ENCODE measurements around the gene PHF13. TPM values are rescaled to one million over a fixed set of nuclear protein-coding genes. Genes with fewer than 3 reads are reported as not detected.

Gene PHF13
- polyA plus RNA-seq, 1 donor from 2014 or later = 11.0 TPM

GRCh38 chr1:6584126-6585080 is 29.1 kb upstream of the PHF13 start:
- Histone ChIP-seq H3K4me3 (ENCODE audit: low read length) (no peak overlapping the region), H3F3A (ENCODE audit: insufficient read depth, low read length, poor library complexity, severe bottlenecking) (no peaks in the 10 kb centered on the region), H3K27me3 (ENCODE audit: insufficient read depth, low read depth, low read length) (no peaks in the 10 kb centered on the region), H3K36me3 (ENCODE audit: insufficient read depth, low read length) (no peaks in the 10 kb centered on the region), H3K4me2 (ENCODE audit: low read length) (no peak overlapping the region), H4K20me1 (ENCODE audit: insufficient read depth) (no peaks in the 10 kb centered on the region), H2AFZ (ENCODE audit: low read depth, low read length) (no peak overlapping the region), H3K9me2 (ENCODE audit: insufficient read depth, low read length) (no peaks in the 10 kb centered on the region), H3K79me2 (replicated peaks; ENCODE audit: insufficient read depth, low read length) (peaks cover 17% of the 10 kb centered on the region), H3K27ac (ENCODE audit: low read length) (no peak overlapping the region), H3K9ac (ENCODE audit: low read length) (no peak overlapping the region), H3K9me3 (ENCODE audit: low read length) (no peaks in the 10 kb centered on the region)
- TF ChIP-seq, protein P1, sequence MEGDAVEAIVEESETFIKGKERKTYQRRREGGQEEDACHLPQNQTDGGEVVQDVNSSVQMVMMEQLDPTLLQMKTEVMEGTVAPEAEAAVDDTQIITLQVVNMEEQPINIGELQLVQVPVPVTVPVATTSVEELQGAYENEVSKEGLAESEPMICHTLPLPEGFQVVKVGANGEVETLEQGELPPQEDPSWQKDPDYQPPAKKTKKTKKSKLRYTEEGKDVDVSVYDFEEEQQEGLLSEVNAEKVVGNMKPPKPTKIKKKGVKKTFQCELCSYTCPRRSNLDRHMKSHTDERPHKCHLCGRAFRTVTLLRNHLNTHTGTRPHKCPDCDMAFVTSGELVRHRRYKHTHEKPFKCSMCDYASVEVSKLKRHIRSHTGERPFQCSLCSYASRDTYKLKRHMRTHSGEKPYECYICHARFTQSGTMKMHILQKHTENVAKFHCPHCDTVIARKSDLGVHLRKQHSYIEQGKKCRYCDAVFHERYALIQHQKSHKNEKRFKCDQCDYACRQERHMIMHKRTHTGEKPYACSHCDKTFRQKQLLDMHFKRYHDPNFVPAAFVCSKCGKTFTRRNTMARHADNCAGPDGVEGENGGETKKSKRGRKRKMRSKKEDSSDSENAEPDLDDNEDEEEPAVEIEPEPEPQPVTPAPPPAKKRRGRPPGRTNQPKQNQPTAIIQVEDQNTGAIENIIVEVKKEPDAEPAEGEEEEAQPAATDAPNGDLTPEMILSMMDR (IDR thresholded peaks at IDR 0.05; ENCODE audit: poor library complexity, severe bottlenecking) = no peak
- no peak for TF ChIP-seq MXI1 (conservative IDR thresholded peaks at IDR 0.05; ENCODE audit: poor library complexity, severe bottlenecking)
- TF ChIP-seq SMC3 (conservative IDR thresholded peaks at IDR 0.05; ENCODE audit: poor library complexity) = no peak
- no peak for TF ChIP-seq EZH2 (IDR thresholded peaks at IDR 0.05; ENCODE audit: borderline replicate concordance, insufficient read depth, low read length, poor library complexity, severe bottlenecking)
- TF ChIP-seq, protein P2, sequence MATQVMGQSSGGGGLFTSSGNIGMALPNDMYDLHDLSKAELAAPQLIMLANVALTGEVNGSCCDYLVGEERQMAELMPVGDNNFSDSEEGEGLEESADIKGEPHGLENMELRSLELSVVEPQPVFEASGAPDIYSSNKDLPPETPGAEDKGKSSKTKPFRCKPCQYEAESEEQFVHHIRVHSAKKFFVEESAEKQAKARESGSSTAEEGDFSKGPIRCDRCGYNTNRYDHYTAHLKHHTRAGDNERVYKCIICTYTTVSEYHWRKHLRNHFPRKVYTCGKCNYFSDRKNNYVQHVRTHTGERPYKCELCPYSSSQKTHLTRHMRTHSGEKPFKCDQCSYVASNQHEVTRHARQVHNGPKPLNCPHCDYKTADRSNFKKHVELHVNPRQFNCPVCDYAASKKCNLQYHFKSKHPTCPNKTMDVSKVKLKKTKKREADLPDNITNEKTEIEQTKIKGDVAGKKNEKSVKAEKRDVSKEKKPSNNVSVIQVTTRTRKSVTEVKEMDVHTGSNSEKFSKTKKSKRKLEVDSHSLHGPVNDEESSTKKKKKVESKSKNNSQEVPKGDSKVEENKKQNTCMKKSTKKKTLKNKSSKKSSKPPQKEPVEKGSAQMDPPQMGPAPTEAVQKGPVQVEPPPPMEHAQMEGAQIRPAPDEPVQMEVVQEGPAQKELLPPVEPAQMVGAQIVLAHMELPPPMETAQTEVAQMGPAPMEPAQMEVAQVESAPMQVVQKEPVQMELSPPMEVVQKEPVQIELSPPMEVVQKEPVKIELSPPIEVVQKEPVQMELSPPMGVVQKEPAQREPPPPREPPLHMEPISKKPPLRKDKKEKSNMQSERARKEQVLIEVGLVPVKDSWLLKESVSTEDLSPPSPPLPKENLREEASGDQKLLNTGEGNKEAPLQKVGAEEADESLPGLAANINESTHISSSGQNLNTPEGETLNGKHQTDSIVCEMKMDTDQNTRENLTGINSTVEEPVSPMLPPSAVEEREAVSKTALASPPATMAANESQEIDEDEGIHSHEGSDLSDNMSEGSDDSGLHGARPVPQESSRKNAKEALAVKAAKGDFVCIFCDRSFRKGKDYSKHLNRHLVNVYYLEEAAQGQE (IDR thresholded peaks at IDR 0.05; ENCODE audit: borderline replicate concordance) = no peak
- TF ChIP-seq RAD21 (conservative IDR thresholded peaks at IDR 0.05) = no peak
- no peak for TF ChIP-seq TAF1 (IDR thresholded peaks at IDR 0.05; ENCODE audit: low read depth)
- no peak for TF ChIP-seq POLR2AphosphoS5 (IDR thresholded peaks at IDR 0.05)
- no peak for TF ChIP-seq EP300 (conservative IDR thresholded peaks at IDR 0.05; ENCODE audit: poor library complexity, severe bottlenecking)

- Histone ChIP-seq H3K27me3 (ENCODE audit: insufficient read depth, low read depth, low read length) (no peaks in the 10 kb centered on the region), H3K9me2 (ENCODE audit: insufficient read depth, low read length) (no peaks in the 10 kb centered on the region), H3K36me3 (ENCODE audit: insufficient read depth, low read length) (no peaks in the 10 kb centered on the region), H3K79me2 (replicated peaks; ENCODE audit: insufficient read depth, low read length) (peaks cover 14% of the 10 kb centered on the region), H3K9ac (ENCODE audit: low read length) (no peak overlapping the region), H2AFZ (ENCODE audit: low read depth, low read length) (no peak overlapping the region), H3F3A (ENCODE audit: insufficient read depth, low read length, poor library complexity, severe bottlenecking) (no peaks in the 10 kb centered on the region), H4K20me1 (ENCODE audit: insufficient read depth) (no peaks in the 10 kb centered on the region), H3K4me2 (ENCODE audit: low read length) (no peak overlapping the region), H3K27ac (ENCODE audit: low read length) (no peak overlapping the region), H3K9me3 (ENCODE audit: low read length) (no peaks in the 10 kb centered on the region), H3K4me3 (ENCODE audit: low read length) (no peak overlapping the region)
- TF ChIP-seq EZH2 (IDR thresholded peaks at IDR 0.05; ENCODE audit: borderline replicate concordance, insufficient read depth, low read length, poor library complexity, severe bottlenecking) (no peak), SMC3 (conservative IDR thresholded peaks at IDR 0.05; ENCODE audit: poor library complexity) (no peak), RAD21 (conservative IDR thresholded peaks at IDR 0.05) (no peak), POLR2AphosphoS5 (IDR thresholded peaks at IDR 0.05) (no peak), MXI1 (conservative IDR thresholded peaks at IDR 0.05; ENCODE audit: poor library complexity, severe bottlenecking) (no peak), TAF1 (IDR thresholded peaks at IDR 0.05; ENCODE audit: low read depth) (no peak), EP300 (conservative IDR thresholded peaks at IDR 0.05; ENCODE audit: poor library complexity, severe bottlenecking) (no peak)
- TF ChIP-seq, protein P2 (IDR thresholded peaks at IDR 0.05; ENCODE audit: borderline replicate concordance) = no peak
- TF ChIP-seq, protein P1 (IDR thresholded peaks at IDR 0.05; ENCODE audit: poor library complexity, severe bottlenecking) = no peak
Observed at GRCh38 chr1:6585081-6585722, 28.3 kb upstream of the PHF13 start.
